NOMO-1 (cell line): Measurements from ENCODE around the gene BRD7.
A peak's percentile ranks its signal among the peaks of the same experiment; 100 is the strongest.
"Not testable (repeated sequence)": the region's sequence is repeated elsewhere in the genome, so short reads cannot be mapped to it uniquely, and the experiment has no call there.

Source experiments
- DNase-seq, 2 experiments: peaks; one replicate each; lab custom pipeline; 2025; ENCODE audit not compliant: unreplicated experiment in 2 of 2; lab: John Stamatoyannopoulos, UW

The BRD7 gene

DNA sequence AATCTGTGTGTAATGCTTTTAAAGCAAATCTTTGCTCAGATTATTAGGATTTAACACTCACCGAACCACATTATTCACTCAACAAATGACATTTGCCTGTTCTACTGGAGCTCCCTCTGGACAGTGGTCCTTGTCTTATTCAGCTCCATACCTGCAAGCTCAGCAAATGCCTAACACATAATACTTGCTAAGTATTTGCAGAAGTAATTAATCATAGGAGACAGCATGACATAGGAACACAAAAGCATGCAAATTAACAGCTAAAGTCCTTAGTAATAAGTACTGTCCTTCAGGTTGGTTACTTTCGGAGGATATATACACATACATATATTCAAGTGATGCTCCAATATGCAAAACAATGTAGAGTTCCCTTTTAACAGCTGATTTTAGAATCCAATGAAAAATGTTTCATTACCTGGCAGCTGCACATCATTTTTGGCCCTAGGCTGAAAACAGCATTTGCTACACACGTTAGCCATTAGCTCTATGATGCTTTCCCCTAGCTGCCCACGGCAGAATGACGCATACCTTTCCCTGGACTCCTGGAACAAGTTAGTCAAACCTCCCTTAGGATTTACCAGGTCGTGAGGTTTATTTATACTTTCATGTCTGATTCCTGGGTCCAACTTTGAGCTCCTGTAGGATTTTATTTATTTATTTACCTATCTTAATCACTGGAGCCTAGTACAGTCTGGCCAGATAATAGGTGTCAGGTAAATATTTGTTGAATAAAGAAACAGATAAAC, 8.6 kb downstream of the BRD7 start:
- no peak for DNase-seq

DNA sequence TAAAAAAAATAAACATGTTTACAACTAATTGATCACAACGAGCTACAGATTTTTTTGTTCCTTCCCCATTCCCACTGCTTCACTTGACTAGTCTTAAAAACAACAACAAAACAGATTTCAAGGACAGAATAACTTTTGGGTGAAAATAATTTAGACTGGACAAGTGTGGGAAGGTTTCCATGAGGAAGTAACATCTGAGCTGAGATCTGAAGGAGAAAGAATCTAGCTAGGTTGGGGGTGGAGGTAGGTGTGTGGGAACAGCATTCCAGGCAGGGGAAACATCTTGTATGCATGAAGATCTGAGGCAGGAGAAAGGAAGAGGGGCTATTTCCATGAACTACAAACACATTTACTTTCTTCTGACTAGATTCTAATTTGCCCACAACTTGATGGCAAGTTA, 9.2 kb downstream of the BRD7 start:
- no peak for DNase-seq

DNA sequence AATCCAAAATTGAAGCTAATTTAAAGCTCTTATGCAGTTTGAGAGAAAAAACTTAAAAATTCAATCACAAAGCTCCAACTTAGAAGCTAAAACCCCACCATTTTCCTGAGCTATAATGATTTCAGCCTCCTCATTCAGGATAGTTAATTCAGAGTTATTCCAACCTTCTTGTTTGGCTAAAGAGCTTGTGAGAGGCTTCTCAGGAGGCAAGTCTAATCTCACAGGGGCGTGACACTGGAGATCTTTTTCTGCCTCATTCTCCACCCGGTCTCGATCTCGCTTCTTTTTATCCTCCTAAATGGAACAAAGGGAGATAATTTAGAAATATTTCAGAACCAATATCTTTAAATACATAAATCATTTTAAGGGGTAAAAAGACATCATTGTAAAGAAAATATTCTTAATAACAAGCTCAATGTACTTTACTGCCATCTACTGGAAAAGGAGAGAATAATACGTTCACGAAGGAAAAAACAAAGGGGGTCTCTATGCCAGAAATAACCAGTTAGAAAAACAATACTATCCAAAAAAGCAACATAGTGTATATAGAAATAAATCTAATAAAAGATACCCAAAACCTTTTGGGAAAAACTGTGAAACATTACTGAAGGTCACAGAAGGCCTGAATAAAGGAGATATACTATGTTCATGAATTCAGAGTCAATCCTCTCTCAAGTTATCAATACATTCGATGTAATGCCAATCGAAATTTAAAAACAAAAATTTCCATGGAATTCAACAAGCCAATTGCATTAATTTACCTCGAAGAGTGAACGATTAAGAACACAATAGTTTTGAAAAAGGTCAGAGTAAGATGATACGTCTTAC, 13.9 kb downstream of the BRD7 start:
- DNase-seq, result peak in 1 of 2 experiments; percentile 28

DNA sequence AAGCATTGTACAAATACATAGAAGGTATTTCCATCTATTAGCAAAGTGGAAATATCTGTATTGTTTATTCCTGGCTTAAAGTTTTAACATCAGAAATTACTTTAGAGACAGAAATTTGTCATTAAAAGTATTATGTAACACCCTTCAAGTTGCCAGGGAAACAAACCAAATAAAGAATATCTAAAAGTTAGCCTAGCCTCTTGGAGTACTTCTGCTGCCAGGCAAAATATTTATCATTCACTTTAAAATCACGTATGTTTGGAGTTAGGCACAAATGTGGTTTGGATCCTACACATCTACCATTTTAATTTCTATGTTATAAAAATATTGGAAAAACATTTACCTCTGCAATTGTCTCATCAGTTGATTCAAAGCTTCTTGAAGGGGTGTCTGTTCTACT, 14.7 kb downstream of the BRD7 start:
- DNase-seq, result no peak

DNA sequence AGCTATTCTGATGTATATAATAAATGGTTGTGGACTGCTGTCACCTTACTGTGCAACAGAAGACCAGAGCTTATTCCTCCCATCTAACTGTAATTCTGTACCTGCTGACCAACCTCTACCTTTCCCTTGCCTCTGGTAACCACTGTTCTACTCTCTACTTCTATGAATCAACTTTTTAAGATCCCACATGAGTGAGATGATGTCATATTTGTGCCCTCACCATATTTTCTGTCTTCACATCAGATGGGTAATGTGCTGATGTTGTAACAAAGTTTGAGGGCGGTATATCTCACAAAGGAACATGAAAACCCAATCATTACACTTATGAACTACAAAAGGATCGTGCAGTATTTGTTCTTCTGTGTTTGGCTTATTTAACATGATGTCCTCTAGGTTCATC, 16.8 kb downstream of the BRD7 start:
- DNase-seq, result no peak

DNA sequence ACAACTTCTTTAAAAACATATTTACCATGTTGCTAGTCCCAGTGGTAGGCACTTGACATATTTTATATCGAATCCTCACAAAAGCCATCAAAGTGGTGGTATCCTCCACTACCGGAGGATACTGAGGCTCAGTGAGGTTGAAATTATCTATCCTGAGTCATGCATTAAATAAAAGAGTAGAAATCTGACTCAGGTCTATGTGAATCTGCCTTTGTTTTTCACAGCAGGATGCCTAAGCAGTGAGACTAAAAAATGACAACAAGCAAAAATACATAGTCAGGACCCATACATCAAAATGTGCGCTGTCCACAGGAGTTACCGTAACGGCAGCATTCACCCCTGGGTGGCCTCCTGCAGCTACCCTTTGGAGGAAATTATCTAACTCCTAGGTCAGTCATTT, 17.7 kb downstream of the BRD7 start:
- DNase-seq, result no peak

DNA sequence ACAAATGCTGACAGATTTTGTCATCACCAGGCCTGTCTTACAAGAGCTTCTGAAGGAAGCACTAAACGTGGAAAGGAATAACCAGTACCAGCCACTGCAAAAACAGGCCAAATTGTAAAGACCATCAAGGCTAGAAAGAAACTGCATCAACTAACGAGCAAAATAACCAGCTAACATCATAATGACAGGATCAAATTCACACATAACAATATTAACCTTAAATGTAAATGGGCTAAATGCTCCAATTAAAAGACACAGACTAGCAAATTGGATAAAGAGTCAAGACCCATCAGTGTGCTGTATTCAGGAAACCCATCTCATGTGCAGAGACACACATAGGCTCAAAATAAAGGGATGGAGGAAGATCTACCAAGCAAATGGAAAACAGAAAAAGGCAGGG, 23.6 kb downstream of the BRD7 start:
- DNase-seq, result not testable (repeated sequence)

DNA sequence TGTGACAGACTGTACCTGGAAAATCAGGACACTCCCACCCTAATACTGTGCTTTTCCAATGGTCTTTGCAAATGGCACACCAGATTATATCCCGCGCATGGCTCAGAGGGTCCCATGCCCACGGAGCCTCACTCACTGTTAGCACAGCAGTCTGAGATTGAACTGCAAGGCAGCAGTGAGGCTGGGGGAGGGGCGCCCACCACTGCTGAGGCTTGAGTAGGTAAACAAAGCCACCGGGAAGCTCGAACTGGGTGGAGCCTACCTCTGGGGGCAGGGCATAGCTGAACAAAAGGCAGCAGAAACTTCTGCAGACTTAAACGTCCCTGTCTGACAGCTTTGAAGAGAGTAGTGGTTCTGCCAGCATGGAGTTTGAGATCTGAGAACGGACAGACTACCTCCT, 25.2 kb downstream of the BRD7 start:
- not testable (repeated sequence) for DNase-seq

DNA sequence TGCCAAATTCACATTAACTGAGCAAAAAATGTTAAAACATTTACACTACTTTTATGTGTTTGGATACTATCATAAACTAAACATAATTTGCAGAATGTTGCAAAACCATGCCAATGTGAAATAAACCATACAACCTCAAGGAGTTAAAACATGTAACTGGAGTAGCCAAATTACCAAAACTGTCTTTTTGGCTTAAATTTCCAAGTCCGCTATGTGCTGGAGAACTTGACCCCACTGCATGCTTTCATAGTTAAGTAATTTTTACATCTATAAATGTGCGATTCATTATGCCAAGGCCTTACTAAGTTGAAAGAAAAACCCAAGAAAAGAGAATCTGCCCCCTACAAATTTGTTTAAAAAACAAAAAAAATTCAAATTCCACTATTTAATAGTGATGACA, 28.2 kb downstream of the BRD7 start:
- no peak for DNase-seq

DNA sequence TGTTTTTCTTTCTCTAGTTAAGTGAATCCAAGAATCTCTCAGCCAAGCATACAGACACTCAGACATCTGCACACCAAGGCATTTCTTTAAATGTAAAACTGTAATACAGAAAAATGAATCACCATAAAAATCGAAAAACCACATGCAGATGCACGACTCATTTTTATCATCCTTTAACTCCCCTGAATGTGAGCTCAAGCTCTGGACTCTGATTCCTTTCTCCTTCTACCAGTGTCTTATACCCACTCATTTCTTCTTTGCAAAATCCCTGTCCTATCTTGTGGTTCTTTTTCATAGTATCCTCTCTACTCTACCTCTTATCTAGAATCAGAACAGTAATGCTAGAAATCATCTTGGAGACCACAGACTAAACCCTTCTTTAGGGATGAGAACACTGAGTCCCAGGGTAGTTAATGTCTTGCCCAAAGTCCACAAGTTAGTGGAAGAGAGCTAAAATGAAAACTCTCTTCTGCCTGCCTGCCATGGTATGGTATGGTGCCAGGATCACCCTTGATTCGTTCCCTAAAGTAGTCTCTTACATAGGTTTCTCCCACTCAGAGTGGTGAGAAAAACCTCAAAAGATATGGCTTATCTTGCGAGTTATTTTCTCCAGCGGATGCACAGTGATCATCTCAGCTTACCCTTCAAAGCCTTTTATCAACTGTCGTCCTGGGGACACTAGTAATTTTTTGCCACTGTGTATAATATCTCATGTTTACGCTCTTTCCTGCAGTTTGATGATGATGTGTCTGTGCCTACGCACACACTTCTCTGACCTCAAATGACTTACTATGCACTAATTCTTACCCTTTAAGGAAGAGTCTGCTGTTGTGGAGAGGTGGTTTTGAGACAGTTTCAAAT, 30.2 kb downstream of the BRD7 start:
- no peak for DNase-seq

DNA sequence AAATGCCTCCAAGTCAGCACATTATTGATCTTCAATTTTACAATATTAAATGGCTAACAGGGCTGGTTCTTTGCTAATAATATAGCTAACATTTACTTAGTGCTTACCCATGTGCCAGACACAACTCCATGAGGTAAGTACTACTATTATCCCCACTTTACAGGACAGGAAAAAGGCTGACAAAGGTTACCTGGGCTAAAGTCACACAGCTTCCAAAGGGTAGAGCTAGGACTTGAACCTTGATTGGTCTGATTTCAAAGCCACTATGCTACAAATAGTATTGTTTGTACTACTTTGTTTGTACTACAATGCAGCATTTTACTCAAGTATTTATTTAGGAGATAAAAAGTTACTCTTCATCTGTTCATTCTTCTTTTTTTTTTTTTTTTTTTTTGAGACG, 31.9 kb downstream of the BRD7 start:
- DNase-seq, result no peak

DNA sequence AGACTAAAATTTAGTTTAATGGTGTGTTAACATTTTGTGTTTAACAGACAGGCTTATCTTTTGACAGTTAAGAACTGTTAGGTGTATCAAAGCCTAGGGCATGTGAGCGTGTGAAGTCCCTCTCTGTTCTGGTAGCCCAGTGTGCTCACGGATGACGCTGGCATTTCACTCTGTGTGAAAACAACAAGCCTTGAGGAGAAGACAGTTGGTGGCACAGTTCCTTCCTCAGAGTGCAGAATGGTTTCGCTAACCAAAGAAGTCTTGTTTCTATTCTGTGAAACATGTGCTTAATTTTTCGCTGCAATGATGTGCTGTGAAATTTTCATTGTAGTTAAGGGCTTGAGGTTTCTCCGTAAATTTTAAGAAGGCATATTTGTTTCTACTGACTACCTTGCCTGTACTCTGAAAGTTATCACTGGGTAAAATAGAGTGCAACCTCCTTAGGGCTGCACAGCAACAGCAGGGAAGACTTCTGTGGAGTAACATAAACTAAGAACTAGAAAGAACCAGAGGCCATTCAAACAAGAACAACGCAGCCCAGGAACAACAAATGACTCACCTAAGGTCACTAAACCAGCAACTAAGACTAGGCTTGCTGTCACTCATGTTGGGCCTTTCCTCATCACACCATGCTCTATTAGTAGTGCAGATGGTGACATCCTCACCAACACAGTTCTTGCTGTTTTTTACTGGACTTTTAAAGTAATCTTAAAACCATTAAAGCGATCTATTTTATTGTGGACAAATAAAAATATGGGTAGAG, 33.4 kb downstream of the BRD7 start:
- no peak for DNase-seq

DNA sequence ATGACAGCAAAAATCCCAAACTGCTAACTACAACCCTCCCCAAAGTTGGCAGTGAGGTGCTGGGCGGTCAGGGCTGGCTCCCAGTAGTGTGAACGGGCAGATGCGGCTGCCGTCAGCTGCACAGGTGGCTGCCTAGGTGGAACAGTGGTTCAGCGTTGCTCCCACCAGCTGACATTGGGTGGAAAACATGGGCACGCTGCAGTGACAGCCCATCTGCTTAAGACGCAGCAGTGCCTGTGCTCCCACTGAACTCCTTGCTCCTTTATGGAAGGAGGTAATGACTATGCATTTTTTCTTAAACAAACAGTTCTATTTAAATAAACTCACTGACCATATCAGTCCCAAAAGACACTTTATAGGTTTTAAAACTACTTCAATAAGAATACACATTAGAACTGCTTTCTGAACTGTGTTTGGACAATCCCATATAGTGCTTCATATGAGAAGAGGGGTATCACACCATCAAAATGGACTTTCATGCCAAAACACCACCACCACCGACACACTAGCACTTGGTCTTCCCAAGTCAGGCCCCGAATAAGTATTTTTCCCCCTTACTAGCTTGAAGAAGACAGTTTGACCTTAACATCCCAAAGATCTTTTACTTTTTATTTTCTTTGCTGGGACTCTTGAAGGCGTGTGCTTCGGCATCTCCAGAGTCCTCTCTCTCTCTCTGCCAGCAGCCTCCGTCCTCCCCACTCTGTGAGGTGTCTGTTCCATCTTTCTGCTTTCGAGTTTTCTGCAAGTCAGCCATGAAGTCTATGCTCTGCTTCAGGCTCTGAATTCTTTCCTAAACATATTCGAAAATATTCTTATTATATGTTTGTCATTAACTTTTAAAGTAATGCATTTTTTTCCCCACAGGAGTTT, 34.4 kb downstream of the BRD7 start:
- no peak for DNase-seq

DNA sequence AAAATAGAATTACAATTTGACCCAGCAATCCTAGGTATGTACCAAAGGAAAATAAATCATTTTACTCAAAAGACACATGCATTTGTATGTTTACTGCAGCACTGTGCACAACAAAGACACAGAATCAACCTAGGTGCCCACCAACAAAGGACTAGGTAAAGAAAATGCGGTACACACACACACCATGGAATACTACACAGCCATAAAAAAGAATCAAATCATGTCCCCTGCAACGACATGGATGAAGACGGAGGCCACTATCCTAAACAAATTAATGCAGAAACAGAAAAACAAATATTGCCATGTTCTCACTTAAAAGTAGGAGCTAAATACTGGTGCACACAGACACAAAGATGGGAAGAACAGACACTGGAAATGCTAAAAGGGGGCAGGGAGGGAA, 36.2 kb downstream of the BRD7 start:
- DNase-seq, result no peak

DNA sequence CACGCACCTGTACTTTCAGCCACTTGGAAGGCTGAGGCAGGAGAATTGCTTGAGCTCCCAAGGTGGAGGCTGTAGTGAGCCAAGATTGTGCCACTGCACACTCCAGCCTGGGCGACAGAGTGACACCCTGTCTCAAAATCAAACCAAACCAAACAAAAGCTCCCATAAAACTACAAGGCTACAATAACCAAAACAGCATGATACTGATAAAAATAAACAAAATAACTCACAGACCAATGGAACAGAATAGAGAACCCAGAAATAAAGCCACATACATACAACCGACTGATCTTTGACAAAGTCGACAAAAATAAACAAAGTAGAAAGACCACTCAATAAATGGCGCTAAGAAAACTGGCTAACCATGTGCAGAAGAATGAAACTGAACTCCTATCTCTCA, 37.2 kb downstream of the BRD7 start:
- no peak for DNase-seq

DNA sequence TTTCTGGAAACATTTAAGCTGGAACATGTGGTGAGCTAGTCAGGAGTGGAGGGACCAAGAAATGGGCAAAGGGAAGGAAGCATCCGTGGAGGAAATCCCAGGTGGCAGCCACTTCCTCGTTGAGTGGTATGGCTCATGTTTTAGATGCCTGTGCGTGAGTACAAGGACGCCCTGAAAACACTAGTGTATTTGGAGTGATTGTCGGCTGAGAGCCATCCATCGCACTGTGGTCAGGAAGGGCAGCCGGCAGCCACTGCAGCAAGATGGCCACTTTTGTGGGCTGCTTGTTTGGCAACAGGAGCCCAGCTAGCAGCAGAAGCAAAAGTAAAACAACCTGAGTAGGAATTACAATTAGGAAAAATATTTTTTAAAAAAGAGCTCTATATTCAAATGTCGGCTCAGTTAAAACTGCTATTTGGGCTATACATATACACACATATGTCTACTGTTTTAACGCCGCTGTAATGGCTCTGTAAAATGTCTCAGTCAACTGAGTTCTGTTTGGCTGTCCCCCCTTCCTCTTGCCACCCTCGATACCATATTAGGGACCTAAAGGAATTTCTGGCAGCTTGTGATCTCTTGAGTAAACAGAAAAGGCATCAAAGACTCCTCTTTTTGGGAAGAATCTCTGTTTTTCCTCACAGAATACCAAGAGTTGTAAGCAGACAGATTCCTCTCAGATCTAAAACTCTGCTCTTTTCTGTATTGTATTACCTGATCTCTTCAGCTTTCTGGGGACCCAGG, 39.2 kb downstream of the BRD7 start:
- no peak for DNase-seq

DNA sequence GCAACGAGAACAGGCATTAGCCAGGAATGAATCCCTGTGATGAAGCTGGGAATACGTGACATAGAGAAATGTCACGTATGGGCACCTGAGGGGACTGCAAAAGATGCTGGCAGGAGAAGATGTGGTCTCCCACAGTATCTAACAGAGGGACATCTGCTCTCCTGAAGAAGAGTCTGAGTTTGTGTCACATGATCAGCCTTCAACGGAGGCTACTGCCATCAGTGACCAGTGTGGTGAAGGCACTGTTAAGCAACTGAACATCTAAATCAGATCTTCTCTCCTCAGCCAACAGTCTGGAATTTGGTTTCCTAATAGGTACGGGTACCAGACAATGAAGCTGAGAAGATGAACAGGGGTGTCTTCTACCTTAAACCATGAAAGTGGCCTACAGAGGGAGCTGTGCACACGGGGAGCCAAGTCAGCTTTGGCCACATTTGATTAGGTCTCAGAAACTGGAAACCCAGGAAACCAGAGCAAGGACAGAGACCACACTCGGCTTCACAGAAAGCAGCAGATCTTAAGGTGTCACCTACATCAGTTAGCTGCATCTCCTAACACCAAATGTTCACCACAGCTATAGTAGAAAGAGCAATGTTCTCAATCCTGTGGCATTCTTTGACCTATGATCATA, 41.8 kb downstream of the BRD7 start:
- peak in 1 of 2 experiments; percentile 11 for DNase-seq

DNA sequence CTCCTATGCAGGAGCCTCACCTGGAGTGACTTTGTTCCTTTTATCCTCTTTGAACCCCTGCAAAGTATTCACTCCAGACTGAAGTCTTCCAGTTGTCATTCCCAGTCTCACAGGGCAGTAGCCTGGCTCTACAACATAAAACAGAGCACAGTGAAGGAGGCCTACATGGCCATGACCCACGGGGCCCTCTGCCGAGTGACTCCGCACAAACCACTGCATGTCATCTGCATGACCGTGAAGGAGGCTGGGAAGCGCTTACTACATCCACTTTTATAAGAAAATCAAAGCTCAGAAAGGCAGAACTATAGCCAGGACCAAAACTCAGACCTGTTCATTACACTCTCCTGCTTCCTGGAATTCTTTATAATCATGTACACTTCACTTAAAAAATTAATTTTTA, 42.5 kb downstream of the BRD7 start:
- no peak for DNase-seq

DNA sequence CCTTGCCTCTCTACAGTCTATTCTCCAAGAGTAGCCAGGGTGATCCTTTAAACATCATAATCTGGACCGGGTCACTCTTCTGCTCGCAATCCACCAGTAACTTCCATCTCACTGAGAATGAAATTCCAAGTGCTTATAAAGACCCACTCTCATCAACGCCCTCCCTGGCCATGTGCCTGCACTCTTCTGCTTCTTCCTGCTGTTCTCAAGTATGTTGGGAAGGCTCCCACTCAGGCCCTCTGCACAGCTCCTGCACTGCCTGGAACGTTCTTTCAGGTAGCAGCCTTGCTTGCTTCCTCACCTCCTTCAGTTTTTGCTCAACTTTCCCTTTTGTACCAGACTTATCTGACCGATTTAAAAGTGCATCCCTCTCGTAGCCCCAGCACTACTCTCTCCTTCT, 44.4 kb downstream of the BRD7 start:
- no peak for DNase-seq
